Muscle layer of colon (tissue), 2 donors: ENCODE measurements around the gene PRKAR1B.

Source experiments
- H3K27ac ChIP-seq: one replicate; pipeline ENCODE4 v1.7.0; 2013; ENCODE audit warnings: low read depth, mild to moderate bottlenecking, low read length, moderate library complexity
- H3K27me3 ChIP-seq, 2 donors: one replicate each; pipeline ENCODE4 v1.7.0; 2013; ENCODE audit warnings: low read length in 2 of 2, mild to moderate bottlenecking in 2 of 2; ENCODE audit not compliant: insufficient read depth in 2 of 2, control insufficient read depth in 1 of 2
- H3K36me3 ChIP-seq: one replicate; pipeline ENCODE4 v1.7.0; 2013; ENCODE audit warnings: mild to moderate bottlenecking, low read length; ENCODE audit not compliant: insufficient read depth
- H3K4me1 ChIP-seq: one replicate; pipeline ENCODE4 v1.7.0; 2013; ENCODE audit warnings: mild to moderate bottlenecking, low read length; ENCODE audit not compliant: insufficient read depth
- H3K4me3 ChIP-seq, 2 donors: one replicate each; pipeline ENCODE4 v1.7.0; 2013; ENCODE audit warnings: low read length in 2 of 2, low read depth in 1 of 2, mild to moderate bottlenecking in 1 of 2, moderate library complexity in 1 of 2
- H3K9ac ChIP-seq: one replicate; pipeline ENCODE4 v1.7.0; 2013; ENCODE audit warnings: low read length
- H3K9me3 ChIP-seq: one replicate; pipeline ENCODE4 v1.7.0; 2013; ENCODE audit warnings: mild to moderate bottlenecking, low read length
- donor health status: abdominal sarcoma.
- donor health status: Adenocarcinoma of cecum.

The PRKAR1B gene

GRCh38 chr7:578386-578785, 148.7 kb downstream of the PRKAR1B start:
- peaks cover 8% of the 10 kb centered on the region for H3K4me1 ChIP-seq
- H3K9me3 ChIP-seq, result no peaks in the 10 kb centered on the region
- no peak overlapping the region for H3K4me3 ChIP-seq
- no peaks in the 10 kb centered on the region for H3K27me3 ChIP-seq
- no peak overlapping the region for H3K27ac ChIP-seq
- no peaks in the 10 kb centered on the region for H3K36me3 ChIP-seq
- no peak overlapping the region for H3K9ac ChIP-seq

GRCh38 chr7:577741-578370, 149.2 kb downstream of the PRKAR1B start:
- no peaks in the 10 kb centered on the region for H3K9me3 ChIP-seq
- peaks cover 8% of the 10 kb centered on the region for H3K4me1 ChIP-seq
- H3K36me3 ChIP-seq, result no peaks in the 10 kb centered on the region
- H3K9ac ChIP-seq, result no peak overlapping the region
- no peaks in the 10 kb centered on the region for H3K27me3 ChIP-seq
- H3K27ac ChIP-seq, result no peak overlapping the region
- no peak overlapping the region for H3K4me3 ChIP-seq

- Histone ChIP-seq H3K27ac (no peak overlapping the region), H3K4me3 (no peak overlapping the region), H3K9ac (no peak overlapping the region), H3K36me3 (no peaks in the 10 kb centered on the region), H3K27me3 (no peaks in the 10 kb centered on the region), H3K9me3 (no peaks in the 10 kb centered on the region), H3K4me1 (peaks cover 8% of the 10 kb centered on the region)
Measured at GRCh38 chr7:577278-577665, 149.8 kb downstream of the PRKAR1B start.

- Histone ChIP-seq H3K36me3 (no peaks in the 10 kb centered on the region), H3K9ac (no peak overlapping the region), H3K4me1 (peaks cover 8% of the 10 kb centered on the region), H3K4me3 (no peak overlapping the region), H3K27me3 (no peaks in the 10 kb centered on the region), H3K9me3 (no peaks in the 10 kb centered on the region), H3K27ac (no peak overlapping the region)
Measured at GRCh38 chr7:576524-577277, 150.4 kb downstream of the PRKAR1B start.

GRCh38 chr7:575425-576366, 151.4 kb downstream of the PRKAR1B start:
- H3K4me3 ChIP-seq, result no peak overlapping the region
- no peaks in the 10 kb centered on the region for H3K36me3 ChIP-seq
- H3K27me3 ChIP-seq, result no peaks in the 10 kb centered on the region
- no peak overlapping the region for H3K9ac ChIP-seq
- no peaks in the 10 kb centered on the region for H3K9me3 ChIP-seq
- no peak overlapping the region for H3K27ac ChIP-seq
- H3K4me1 ChIP-seq, result peaks cover 8% of the 10 kb centered on the region

GRCh38 chr7:574661-575395, 152.3 kb downstream of the PRKAR1B start:
- Histone ChIP-seq H3K4me3 (no peak overlapping the region), H3K9me3 (no peaks in the 10 kb centered on the region), H3K36me3 (no peaks in the 10 kb centered on the region), H3K9ac (no peak overlapping the region), H3K27ac (no peak overlapping the region), H3K27me3 (no peaks in the 10 kb centered on the region), H3K4me1 (peaks cover 8% of the 10 kb centered on the region)

GRCh38 chr7:573933-574381, 153.1 kb downstream of the PRKAR1B start:
- Histone ChIP-seq H3K9me3 (no peaks in the 10 kb centered on the region), H3K4me3 (no peak overlapping the region), H3K27ac (no peak overlapping the region), H3K4me1 (peaks cover 8% of the 10 kb centered on the region), H3K9ac (no peak overlapping the region), H3K27me3 (no peaks in the 10 kb centered on the region), H3K36me3 (no peaks in the 10 kb centered on the region)

- Histone ChIP-seq H3K4me1 (peaks cover 8% of the 10 kb centered on the region), H3K36me3 (no peaks in the 10 kb centered on the region), H3K9me3 (no peaks in the 10 kb centered on the region), H3K27me3 (no peaks in the 10 kb centered on the region), H3K27ac (no peak overlapping the region), H3K9ac (no peak overlapping the region), H3K4me3 (no peak overlapping the region)
Measured at GRCh38 chr7:573269-573932, 153.7 kb downstream of the PRKAR1B start.

- H3K27ac ChIP-seq, result no peak overlapping the region
- no peak overlapping the region for H3K4me3 ChIP-seq
- no peaks in the 10 kb centered on the region for H3K36me3 ChIP-seq
- peaks cover 8% of the 10 kb centered on the region for H3K4me1 ChIP-seq
- H3K9me3 ChIP-seq, result no peaks in the 10 kb centered on the region
- H3K9ac ChIP-seq, result no peak overlapping the region
- H3K27me3 ChIP-seq, result no peaks in the 10 kb centered on the region
Measured at GRCh38 chr7:572416-573268, 154.4 kb downstream of the PRKAR1B start.
